Mesenteric fat pad (tissue), 1 donor: ENCODE measurements around the gene BGLAP. TPM values are rescaled to one million over a fixed set of nuclear protein-coding genes. Genes with fewer than 3 reads are reported as not detected.

Experiments
- DNase-seq: peaks from one replicate; pipeline ENCODE4 v3.0.0-alpha.2; 2020; ENCODE audit warnings: low spot score
- total RNA-seq: library from RNA; stranded (reverse); fragmentation: NEBNext Ultra II Directional; extraction: Animal tissue kit (Norgen Biotek cat#: 25700); gene quantifications from one replicate; pipeline ENCODE4 v1.2.1, GENCODE V29; 2021
- donor health status: DM: yes; HTN: yes; CAD: no.

The BGLAP gene
- total RNA-seq, 1 donor from 2014 or later: not detected

DNA sequence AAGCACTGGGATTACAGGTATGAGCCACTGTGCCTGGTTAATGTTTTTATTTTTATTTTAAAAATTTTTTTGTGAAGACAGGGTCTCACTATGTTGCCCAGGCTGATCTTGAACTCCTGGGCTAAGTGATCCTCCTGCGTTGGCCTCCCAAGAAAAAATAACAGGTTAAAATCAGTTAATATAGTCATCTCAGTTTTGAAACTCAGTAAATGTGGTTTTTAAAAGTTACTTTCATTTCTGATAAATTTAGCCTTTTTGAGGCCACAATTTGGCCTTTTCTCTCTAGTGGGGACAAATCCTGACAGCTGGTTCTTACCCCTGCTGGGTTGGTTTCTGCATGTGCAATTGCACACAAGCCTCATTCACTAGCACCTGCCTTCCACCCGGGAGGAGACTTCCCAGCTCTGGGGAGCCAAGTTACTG, 15.9 kb upstream of the BGLAP start:
- DNase-seq: no peak

DNA sequence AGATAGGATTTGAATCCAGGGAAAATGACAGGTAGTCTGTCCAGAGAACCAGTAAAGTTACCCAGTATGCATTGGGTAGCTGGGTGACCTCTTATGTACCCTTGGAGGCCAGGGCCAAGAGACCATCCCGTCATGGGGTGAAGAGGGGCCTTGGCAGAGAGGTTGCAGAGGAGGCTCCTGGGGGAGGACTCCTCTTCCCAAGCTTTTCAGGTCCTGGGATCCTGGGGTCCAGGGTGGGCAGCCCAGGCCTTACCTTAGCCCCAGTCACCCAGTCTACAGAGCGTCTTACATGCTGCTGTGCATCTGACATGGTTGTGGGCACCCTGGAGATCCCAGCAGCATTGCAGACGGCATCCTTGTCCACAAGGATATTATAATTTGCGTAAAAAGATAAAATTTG, 15.2 kb upstream of the BGLAP start:
- DNase-seq: no peak

DNA sequence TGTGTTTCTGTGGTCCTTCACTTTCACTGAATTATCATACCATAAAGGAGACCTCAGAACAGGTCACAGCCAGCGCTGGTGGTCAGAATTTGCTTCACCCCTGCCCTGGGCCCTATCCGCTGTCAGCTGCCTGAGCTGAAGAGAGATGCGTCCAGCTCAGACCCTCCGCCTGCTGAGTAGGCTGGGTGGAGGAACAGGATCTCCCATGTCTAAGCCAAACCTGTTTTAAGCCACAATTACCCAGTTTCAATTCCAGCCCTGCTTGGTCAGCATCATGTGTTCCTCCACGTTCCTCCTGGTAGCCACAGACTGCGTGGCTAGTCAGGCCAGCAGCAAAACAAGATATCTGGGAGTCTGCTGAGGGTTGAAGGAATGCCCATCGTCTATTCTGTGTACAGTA, 13.5 kb upstream of the BGLAP start:
- DNase-seq: no peak

DNA sequence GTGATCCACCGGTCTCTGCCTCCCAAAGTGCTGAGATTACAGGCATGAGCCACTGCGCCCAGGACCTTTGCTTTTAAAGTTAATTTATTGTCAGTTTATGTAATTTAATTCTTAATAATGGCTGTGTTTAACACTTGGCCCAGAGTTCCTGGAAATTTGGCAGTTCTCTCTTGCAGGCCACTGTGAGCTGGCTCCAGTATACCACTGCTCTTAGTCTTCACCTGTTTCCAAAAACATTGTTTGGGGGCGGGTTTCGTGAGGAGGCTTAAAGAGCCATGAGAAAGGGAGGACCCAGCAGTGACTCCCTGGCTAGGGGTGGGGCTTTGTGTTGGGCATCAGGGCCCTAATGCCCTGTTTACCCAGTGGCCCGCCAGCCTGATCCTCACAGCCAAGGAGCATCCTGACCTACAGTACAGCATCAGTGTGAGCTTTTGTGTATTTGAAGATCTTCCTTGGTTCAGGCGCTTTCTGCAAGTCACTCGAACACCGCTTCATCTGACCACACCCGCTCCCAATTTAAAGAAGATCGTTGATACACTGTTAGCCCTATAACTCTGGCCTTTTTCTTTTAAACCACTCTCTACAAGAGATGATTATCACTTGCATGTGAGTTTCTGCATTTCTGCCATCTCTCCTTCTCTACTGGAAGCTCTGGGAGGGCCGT, 12.0 kb upstream of the BGLAP start:
- no peak for DNase-seq

DNA sequence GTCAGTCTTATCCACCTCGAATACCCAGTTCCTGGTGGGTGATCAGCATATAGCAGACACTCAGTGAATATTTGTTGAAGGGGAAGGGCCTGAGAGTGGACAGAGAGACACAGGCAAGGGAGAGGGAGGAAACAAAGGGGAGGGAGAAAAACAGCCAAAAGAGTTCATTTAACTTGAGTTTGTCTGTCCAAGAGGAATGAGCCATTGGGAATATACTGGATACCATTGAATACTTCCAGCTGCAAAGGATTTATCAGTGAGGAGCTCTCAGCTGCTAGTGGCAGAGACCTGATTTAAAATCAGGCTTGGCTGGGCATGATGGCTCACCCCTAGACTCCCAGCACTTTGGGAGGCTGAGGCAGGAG, 11.5 kb upstream of the BGLAP start:
- no peak for DNase-seq

DNA sequence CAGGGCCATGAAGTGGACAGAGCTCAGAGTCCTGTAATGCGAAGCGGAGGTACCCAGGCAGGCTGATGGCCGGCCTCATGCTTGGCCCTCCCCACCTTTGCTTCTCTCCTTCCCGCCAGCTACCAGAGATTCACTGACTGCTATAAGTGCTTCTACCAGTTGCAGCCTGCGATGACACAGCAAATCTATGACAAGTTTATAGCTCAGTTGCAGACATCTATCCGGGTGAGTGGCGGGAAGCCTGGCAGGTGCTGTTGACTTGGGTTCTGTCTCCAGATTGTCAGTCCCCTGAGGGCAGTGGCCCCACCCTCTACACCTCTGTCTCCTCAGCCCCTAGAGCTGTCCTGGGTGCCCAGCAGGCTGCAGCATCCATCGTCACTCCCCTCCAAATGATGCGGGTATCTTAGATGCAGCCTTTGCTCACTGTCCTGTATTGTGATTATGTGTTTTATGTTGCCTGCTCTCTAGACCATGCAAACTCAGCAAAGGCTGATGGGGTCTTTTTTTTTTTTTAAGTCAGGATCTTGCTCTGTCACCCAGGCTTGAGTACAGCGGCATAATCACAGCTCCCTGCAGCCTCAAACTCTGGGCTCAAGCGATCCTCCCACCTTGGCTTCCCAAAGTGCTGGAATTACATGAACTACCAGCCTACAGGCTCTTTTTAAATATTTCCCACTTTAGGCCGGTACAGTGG, 9.6 kb upstream of the BGLAP start:
- DNase-seq: no peak

DNA sequence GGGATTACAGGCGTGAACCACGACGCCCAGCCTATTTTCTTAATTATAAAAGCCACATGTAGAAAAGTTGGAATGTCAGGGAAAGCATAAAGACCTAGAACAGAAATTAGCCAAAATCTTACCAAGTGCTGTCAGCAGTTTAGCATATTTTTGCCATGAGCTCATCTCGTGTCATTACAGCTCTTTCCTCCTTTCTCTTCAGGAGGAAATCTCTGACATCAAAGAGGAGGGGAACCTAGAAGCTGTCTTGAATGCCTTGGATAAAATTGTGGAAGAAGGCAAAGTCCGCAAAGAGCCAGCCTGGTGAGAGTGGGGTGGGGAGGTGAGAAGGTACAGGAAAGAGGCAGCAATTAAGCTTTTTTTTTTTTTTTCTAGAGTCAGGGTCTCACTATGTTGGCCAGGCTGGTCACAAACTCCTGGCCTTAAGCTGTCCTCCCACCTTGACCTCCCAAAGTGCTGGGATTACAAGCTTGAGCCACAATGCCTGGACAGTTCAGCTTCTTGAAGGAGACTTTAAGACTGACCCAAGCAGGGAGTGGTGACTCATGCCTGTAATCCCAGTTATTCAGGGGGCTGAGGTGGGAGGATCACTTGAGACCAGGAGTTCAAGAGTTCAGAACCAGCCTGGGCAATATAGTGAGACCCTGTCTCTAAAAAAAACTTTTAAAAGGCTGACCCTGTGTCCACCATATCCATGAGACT, 8.4 kb upstream of the BGLAP start:
- no peak for DNase-seq

DNA sequence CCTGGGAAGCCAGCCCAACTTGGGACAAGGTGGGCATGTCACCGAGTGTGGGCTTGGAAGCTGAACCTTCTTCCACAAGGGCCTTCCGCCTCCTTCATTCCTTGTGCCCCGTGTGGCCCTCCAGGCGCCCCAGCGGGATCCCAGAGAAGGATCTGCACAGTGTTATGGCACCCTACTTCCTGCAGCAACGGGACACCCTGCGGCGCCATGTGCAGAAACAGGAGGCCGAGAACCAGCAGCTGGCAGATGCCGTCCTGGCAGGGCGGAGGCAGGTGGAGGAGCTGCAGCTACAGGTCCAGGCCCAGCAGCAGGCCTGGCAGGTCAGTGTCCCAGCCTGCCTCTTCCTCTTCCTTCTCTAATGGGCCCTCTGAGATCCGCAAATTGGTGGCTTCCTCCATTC, 5.8 kb upstream of the BGLAP start:
- no peak for DNase-seq

DNA sequence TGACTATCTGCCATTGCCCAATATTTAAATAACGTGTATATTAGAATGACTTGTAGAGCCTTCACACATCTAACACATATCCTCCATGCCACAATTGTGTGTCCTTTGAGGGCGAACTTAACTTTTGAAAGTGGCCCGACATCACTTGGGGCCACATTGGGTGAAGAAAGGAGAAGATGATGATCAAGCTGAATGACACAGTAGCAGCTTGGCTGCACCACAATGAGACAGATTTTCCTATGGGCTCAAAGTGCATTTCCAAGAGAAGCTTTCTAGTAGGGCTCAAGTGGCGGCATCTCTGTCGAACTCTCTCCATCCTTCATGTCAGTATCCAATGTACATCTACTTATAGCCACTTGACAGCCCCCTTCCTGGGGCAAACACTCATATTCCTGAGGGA, 3.7 kb upstream of the BGLAP start:
- no peak for DNase-seq

DNA sequence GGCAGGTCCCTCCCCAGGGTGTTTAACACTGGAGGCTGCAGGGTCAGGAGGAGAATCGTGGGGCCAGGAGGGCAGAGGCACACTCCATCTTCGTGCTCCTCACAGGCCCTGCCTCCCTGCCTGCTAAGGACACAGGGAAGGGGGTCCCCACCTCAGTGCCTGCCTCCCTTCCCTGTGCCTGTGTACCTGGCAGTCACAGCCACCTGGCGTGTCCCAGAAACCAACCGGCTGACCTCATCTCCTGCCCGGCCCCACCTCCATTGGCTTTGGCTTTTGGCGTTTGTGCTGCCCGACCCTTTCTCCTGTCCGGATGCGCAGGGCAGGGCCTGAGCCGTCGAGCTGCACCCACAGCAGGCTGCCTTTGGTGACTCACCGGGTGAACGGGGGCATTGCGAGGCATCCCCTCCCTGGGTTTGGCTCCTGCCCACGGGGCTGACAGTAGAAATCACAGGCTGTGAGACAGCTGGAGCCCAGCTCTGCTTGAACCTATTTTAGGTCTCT, 623 bp upstream of the BGLAP start:
- no peak for DNase-seq

DNA sequence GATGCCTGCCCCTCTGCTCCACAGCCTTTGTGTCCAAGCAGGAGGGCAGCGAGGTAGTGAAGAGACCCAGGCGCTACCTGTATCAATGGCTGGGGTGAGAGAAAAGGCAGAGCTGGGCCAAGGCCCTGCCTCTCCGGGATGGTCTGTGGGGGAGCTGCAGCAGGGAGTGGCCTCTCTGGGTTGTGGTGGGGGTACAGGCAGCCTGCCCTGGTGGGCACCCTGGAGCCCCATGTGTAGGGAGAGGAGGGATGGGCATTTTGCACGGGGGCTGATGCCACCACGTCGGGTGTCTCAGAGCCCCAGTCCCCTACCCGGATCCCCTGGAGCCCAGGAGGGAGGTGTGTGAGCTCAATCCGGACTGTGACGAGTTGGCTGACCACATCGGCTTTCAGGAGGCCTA, 754 bp downstream of the BGLAP start:
- no peak for DNase-seq

DNA sequence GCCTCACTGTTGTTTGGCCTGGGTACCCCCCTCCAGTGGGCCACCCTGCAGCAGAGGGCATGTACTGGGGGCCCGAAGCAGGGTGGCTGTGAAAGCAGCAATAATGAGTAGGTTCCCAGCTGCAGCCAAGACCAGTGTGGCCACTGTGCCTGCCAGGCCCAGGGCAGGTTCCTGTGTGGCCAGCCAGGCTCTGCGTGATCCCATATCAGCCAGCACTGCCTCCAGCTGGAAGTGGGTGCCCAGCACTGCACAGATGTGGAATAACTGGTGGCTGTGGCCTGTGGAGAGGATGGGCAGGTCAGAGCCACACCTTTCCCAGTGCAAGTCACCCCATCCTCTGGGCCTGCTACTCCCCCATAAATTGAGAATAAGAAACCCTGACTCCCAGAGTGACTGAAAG, 2.1 kb downstream of the BGLAP start:
- no peak for DNase-seq

DNA sequence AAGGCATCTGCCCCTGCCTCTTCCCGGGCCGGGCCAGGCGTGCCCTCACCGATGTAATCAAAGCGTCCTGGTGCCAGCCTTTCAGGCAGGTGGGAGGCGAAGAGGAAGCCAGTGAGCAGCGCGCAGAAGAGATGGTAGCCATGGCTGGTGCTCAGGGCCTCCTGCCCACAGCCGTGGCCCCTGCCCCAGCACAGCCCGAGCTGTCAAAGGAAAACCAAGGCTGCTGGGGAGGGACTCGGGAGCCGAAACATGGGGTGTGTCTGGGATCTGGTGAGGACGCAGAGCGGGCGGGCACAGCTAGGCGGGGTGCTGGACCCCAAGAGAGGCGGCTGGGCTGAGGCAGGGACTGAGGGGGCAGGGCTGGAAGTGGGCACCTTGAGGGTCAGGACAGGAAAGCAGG, 2.7 kb downstream of the BGLAP start:
- DNase-seq: no peak

DNA sequence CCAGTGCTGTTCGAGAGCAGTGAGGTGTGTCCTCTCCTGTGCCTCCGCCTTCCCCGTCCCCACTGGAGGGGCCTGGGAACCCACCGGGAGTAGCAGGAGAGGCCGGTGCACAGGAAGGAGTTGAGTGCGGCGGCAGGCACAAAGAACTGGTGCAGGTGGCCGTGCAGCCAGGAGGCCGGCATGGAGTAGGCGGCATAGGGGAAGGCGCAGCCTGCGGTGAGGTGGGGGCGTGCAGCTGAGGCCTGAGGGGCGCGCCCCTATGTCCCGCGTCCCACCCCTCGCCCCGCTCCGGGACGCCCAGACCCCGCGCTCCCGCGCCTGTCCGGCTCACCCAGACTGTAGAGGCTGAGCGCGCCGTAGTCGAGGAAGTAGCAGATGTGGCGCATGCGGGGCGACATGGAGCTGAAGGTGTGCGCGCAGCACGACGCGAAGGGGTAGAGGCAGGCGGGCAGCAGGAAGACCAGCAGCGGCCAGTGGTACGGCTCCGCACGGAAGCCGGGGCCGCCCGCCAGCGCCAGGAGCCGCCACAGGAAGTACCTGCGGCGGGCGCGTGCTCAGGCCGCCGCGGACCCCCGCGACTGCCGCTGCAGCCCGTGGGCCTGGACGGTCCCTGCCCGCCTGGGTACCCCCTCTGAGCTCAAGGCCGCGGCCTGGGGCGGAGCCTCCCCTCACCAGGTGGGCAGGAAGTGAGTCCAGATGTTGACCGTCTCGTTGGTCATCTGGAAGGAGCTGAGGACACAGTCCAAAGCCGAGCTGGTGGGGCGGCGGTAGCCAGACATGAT, 3.7 kb downstream of the BGLAP start:
- no peak for DNase-seq

DNA sequence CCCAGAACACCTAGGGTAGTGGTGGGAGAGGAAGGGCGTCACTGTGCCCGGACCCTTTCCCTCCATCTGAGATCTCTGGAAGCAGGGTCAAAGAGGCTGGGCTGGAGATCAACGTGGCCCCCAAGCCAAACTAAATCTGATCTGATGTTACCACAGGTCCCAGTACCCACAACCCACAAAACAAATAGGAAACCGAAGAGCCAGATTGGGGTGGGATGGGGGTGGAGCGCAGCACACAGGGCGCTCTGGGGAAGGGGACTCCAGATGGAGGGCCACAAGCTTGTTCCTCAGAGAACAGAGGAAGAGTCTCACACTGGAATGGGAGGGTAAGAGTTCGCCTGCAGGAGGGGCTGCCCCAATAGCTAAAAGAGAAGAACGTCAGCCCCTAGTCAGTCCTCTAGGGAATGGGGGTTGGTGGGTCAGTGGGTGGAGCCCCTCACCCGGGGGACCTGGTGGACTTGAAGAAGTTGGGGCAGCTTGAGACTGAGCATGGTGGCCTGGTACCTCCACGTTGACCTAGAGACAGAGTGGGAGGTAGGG, 4.3 kb downstream of the BGLAP start:
- no peak for DNase-seq

DNA sequence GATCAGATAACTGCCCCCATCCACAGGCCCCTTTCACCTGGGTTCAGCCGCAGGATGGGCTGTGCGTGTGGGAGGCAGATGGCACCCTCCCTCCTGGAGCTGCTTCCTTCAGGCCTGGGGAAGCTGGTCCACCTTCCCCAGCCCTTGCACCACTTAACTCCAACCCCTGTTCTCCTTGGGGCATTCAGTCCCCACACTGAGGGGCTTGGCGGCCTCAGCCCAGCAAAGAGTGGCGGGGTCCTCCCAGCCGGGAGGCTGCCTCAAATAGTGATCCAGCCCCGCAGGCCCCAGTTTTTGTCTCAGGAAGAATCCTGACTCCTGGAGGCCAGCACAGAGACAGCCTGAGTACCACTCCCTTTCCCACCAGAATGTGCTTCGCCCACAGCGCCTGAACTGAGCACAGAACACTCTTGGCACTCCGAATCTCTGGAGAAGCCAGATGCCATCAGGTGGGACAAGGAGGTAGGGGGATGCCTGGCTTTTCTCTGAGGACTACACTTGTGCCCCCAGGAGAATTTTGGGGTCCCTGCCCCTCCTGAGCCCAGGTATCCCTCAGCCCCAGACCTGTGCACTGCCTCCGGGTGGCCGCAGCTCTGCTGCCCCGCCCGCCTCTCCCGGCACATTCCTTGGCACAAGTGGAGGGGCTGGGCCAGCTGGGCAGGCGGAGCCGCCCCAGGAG, 4.9 kb downstream of the BGLAP start:
- no peak for DNase-seq

DNA sequence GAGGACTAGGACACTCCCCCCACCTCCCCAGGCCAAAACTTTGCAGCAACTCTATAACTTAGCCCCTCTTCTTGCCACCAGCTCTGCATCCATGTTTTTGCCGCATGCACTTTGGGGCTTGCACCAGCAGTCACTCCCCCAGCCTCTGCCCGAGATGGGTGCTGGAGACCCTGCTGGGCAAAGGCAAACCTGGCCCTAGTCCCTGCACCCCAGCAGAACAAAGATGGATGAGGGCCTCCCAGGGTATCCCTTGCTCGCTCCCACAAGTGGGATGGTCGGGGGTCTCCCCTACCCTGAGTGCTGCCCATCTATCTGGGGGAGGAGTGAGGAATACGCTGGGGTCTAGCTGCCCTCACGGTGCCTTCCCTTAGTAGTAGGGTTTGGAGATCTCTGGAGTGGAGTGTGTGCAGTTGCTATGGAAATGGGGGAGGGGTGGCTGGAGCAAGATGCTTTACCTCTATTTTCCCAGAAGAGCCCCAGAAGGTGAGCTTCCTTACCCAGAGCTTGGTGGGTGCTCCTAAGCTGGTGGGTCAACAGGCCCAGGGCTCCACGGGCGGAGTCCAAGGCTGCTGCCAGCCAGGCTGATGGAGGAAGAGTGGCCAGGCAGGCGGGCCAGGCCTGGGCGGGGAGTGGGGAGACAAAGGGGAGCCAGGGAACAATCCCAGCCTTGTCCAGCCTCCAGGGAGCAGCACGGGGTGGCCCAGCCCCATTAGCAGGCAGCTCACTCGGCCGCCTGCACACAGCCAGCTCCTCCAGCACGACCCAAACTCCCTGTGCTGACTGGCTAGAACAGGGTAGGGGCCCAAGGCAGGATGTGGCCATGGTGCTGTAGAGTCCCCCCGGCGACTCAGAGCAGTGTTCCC, 5.7 kb downstream of the BGLAP start, which contains the start of gene PAQR6:
TSS of gene PAQR6 (minus strand) at position 597 of the 863 bp plus-strand sequence. CDS start 1,325 bp downstream, outside the sequence.
- no peak for DNase-seq

DNA sequence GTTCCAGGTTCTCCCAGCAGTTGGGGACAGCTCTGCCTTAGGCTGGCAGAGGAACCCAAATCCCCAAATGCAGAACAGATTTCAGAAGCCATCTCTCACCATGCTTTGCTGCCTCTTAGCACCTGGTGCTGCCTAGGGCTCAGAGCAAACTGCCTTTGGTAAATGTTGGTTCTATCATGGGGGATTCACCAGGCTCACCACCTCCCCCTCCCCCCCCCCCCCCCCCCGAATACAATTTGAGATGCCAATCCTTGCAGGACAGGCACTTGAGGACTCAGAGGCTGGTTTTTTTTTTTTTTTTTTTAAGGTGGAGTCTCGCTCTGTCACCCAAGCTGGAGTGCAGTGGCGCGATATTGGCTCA, 6.3 kb downstream of the BGLAP start:
- DNase-seq: no peak

DNA sequence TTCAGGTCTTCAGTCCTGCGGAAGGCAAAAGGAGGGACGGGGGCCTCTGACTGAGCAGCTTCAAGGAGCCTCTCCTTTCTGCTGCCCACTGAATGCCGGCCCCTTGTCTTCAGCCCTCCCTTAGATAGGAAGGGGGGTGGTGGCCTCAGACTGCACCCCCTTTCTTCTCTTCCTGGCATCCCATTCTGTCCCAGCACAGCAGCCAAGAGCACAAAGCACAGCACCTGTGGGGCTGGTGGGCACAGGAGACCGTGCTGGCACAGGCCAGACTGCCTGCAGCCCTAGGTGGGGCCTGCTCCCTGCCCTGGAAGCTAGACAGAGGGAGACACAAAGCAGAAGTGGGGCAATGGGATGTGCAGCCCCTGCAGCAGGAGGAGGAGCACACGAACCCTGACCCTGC, 7.6 kb downstream of the BGLAP start:
- no peak for DNase-seq

DNA sequence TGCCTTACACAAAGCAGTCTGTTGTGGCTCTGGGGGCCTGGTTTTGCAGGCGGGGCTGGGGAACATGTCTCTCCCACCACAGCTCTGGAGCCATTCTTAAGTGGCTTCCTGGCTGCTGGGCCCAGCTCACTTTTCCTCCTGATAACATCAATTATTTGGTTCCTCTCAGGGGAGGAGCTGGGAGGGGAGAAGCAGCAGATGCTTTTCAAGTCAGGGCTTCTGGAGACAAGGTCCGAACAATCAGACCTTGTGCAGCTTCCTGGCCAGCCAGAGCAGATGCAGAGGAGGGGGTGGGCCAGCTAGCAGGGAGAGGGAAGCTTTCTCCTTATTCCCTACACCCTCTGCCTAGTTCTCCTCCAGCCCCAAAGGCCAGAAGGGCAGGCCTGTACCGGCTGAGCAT, 9.5 kb downstream of the BGLAP start:
- no peak for DNase-seq
